Lower lobe of right lung (tissue), 2 donors: ENCODE results near the gene DPP6. TPM values are rescaled to one million over a fixed set of nuclear protein-coding genes. Genes with fewer than 3 reads are reported as not detected.

Source experiments
- ATAC-seq, 2 donors: fragments of 200-7000 bp; cut with Tn5 transposase; one replicate each; pipeline ENCODE4 v1.9.1; 2020 to 2022; ENCODE audit warnings: mild to moderate bottlenecking in 2 of 2, moderate library complexity in 2 of 2
- DNase-seq: peaks from one replicate; pipeline ENCODE4 v3.0.0-alpha.2; 2020
- H3K27ac ChIP-seq: fragments of 200-600 bp; one replicate; pipeline ENCODE4 v1.8.0; 2022
- H3K27me3 ChIP-seq: fragments of 200-600 bp; one replicate; pipeline ENCODE4 v1.8.0; 2022; ENCODE audit warnings: low read depth
- H3K36me3 ChIP-seq: fragments of 200-600 bp; one replicate; pipeline ENCODE4 v1.8.0; 2022; ENCODE audit warnings: mild to moderate bottlenecking
- H3K4me1 ChIP-seq: fragments of 200-600 bp; one replicate; pipeline ENCODE4 v1.8.0; 2022
- H3K4me3 ChIP-seq: fragments of 200-600 bp; one replicate; pipeline ENCODE4 v1.8.0; 2022; ENCODE audit warnings: mild to moderate bottlenecking
- H3K9me3 ChIP-seq: fragments of 200-600 bp; one replicate; pipeline ENCODE4 v1.8.0; 2022
- CTCF ChIP-seq: fragments of 200-600 bp; IDR thresholded peaks from one replicate; pipeline ENCODE4 v1.8.0; 2022; ENCODE audit warnings: antibody characterized with exemption, mild to moderate bottlenecking
- intact Hi-C: fragments of 100-400 bp; cut with DNase I; formaldehyde crosslinking; loops from one replicate; pipeline ENCODE4 v1.11.0; 2022
- total RNA-seq: library from RNA; stranded (reverse); fragmentation: NEBNext Ultra II Directional; extraction: Animal tissue kit (Norgen Biotek cat#: 25700); gene quantifications from one replicate; pipeline ENCODE4 v1.2.1, GENCODE V29; 2021
- donor health status: DM: no; HTN: yes; CAD: no; lungs with severe emphysema.

Gene DPP6
- total RNA-seq, 1 donor from 2014 or later, result 0.71 TPM

- ATAC-seq, result no peak
- Histone ChIP-seq H3K36me3 (no peaks in the 10 kb centered on the region), H3K9me3 (no peaks in the 10 kb centered on the region), H3K27ac (no peak overlapping the region), H3K4me3 (no peak overlapping the region), H3K27me3 (peaks cover 7% of the 10 kb centered on the region), H3K4me1 (no peaks in the 10 kb centered on the region)
- DNase-seq, result no peak
- intact Hi-C loops, result no loop called here
- TF ChIP-seq CTCF, result no peak
Observed at GRCh38 chr7:154877031-154877430, 824.8 kb downstream of the DPP6 start.

- no peak overlapping the region for H3K27ac ChIP-seq
- ATAC-seq (peak; percentile 41 to 50), DNase-seq (no peak)
- no peak overlapping the region for H3K4me3 ChIP-seq
- no peaks in the 10 kb centered on the region for H3K4me1 ChIP-seq
- H3K9me3 ChIP-seq, result no peaks in the 10 kb centered on the region
- intact Hi-C loops, result no loop called here
- TF ChIP-seq CTCF, result no peak
- no peaks in the 10 kb centered on the region for H3K36me3 ChIP-seq
- peaks cover 6% of the 10 kb centered on the region for H3K27me3 ChIP-seq
Observed at GRCh38 chr7:154879629-154880028, 827.4 kb downstream of the DPP6 start.

- DNase-seq, result no peak
- Histone ChIP-seq H3K9me3 (no peaks in the 10 kb centered on the region), H3K27me3 (peaks cover under 1% of the 10 kb centered on the region), H3K36me3 (no peaks in the 10 kb centered on the region), H3K4me3 (no peak overlapping the region), H3K27ac (no peak overlapping the region), H3K4me1 (no peaks in the 10 kb centered on the region)
- no peak for ATAC-seq
- intact Hi-C loops, result no loop called here
- no peak for TF ChIP-seq CTCF
Observed at GRCh38 chr7:154880513-154880912, 828.3 kb downstream of the DPP6 start.

GRCh38 chr7:154881026-154881425 lies 828.8 kb downstream of the DPP6 start:
- DNase-seq, result no peak
- intact Hi-C loops, result no loop called here

GRCh38 chr7:154881526-154881925 lies 829.3 kb downstream of the DPP6 start:
- intact Hi-C loops, result no loop called here

More at GRCh38 chr7:154881026-154881425, 828.8 kb downstream of the DPP6 start:
- ATAC-seq, result no peak
- Histone ChIP-seq H3K4me1 (no peaks in the 10 kb centered on the region), H3K4me3 (no peak overlapping the region), H3K27ac (no peak overlapping the region), H3K9me3 (no peaks in the 10 kb centered on the region), H3K36me3 (no peaks in the 10 kb centered on the region), H3K27me3 (no peaks in the 10 kb centered on the region)
- TF ChIP-seq CTCF, result no peak

More at GRCh38 chr7:154881526-154881925, 829.3 kb downstream of the DPP6 start:
- DNase-seq (no peak), ATAC-seq (no peak)
- H3K4me3 ChIP-seq, result no peak overlapping the region
- H3K36me3 ChIP-seq, result no peaks in the 10 kb centered on the region
- H3K27me3 ChIP-seq, result no peaks in the 10 kb centered on the region
- no peaks in the 10 kb centered on the region for H3K4me1 ChIP-seq
- no peak for TF ChIP-seq CTCF
- no peaks in the 10 kb centered on the region for H3K9me3 ChIP-seq
- H3K27ac ChIP-seq, result no peak overlapping the region
